ENCODE data around the gene ADI1. TPM values are rescaled to one million over a fixed set of nuclear protein-coding genes. Genes with fewer than 3 reads are reported as not detected.
"Not testable (repeated sequence)": the region's sequence is repeated elsewhere in the genome, so short reads cannot be mapped to it uniquely, and the experiment has no call there.

ADI1 gene
- total RNA-seq, 1 donor from 2014 or later = 297 TPM

DNA sequence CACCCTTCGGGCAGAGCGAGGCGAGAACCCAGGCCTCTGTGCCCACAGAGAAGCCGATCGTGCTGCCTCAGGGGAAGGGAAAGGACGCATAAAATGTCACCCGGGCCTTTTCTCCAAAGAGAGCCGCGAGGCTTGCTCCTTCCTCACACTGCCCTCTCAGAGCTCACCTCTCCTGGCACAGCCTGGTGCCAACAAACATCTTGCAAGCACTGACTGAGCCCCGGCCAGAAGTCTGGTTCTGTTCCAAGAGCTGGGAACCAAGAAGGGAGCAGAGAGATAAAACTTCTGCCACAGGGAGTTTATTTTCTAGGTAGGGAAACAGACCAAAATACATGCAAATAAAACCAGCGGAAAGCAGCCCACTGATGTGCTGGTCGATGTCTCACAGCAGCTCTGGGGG is 13.6 kb upstream of the ADI1 start:
- ATAC-seq = no peak
- DNase-seq (ENCODE audit: low spot score) = no peak

DNA sequence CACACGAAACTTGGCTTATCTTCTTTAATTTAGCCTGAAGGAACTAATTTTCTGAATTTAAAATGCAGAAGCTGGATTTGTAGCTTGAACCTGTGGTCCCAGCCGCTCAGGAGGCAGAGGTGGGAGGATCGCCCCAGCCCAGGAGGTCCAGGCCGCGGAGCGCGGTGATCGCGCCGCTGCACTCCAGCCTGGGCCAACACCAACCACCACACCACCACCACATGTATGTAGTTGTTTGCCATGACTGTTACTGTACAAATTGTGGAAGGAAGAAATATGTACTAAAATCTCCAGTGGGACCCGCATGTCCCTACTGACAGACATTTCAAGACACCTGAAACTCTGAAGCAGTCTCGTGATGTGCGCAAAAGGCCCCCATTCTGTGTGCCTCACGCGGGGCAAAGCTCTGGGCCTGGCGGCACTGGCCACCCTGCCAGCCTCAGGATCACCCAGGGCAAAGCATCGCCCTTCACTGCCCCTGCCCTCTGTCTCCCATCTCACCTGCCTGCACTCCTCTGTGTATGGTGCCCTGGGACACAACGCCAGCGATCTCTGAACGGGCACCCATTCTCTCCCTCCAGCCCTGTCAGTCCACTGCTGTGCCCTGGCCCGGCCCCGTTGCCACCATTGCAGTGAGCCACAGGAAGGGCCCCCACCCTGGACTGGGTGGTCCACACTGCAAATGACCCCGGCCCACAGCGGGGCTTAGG is 10.1 kb upstream of the ADI1 start:
- DNase-seq (ENCODE audit: low spot score) (peak; percentile 14), ATAC-seq (no peak)

DNA sequence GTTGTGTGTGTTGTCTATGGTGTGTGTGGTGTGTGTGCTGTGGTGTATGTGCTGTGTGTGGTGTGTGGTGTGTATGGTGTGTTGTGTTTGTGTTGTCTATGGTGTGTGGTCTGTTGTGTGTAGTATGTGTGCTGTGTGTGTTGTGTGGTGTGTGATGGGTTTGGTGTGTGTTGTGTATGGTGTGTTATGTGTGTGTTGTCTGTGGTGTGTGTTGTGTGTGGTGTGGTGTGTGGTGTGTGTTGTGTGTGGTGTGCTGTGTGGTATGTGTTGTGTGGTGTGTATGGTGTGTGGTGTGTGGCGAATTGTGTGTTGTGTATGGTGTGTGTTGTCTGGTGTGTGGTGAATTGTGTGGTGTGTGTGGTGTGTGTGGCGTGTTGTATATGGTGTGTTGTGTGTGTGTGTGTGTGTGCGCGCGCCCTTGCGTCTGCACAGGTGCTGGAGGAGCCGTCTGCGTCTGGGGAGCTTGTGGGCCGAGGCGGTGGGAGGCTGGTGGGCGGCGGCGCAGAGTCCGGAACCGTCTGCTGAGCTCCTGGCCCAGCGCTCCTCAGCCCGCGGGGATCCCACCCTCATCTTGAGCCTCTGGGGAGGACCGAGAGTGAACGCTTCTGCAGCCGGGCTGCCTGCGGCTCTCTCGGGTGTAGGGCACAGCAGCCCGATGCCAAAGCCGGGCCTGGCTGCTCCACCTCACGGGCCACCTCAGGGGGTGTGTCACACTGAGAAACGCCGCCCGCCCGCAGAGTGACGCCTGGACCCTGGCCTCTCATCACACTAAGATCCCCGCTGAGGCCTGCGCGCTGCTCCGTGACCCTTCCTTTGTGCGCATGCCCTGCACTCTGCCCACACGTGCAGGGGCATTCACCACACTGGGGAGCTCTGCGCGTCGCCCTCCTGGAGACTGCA is 8.8 kb upstream of the ADI1 start:
- ATAC-seq (no peak), DNase-seq (ENCODE audit: low spot score) (no peak)

DNA sequence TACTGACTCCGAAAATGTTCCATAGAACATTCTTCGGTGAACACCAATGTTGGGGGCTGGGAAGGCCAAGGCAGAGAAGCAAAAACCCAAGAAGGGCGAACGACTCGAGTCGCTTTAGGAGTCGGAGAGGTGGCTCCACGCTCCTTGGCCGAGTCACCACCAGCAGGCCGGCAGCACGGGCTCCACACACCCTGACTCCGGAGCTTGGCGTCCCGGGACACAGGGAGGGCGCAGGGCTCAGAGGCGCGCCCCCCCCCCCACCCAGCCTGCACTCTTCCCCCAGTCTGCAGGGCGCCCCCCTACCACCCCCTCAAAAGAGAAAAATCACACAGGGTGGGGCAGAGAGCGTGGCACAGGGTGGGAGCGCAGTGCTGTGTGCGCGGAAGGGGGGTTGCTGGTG is 7.5 kb upstream of the ADI1 start:
- ATAC-seq = no peak
- DNase-seq (ENCODE audit: low spot score) = no peak

DNA sequence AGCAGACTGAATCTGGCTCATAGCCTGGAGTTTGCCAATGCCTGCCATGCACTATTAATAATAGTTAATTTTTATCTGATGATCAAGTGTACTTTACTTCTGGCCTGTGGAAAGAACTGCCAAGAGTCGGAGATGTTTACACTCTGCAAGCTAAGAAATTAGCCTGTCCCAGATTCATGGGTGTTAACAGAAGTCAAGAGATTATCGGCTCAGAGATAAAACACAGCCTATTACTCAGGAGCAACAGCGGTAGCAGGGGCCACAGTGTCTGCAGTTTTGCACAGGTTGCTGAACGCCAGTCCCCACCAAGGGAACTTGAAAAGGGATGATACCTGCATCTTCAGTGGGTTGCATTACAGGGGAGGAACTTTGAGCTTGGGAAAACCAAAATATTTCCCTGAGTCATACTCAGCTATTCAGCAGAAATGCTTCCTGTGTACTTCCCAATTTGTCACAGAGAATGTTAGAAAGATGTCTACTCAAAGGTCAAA is 4.3 kb upstream of the ADI1 start:
- peak; percentile 43 for DNase-seq (ENCODE audit: low spot score)
- ATAC-seq = peak; percentile 0

DNA sequence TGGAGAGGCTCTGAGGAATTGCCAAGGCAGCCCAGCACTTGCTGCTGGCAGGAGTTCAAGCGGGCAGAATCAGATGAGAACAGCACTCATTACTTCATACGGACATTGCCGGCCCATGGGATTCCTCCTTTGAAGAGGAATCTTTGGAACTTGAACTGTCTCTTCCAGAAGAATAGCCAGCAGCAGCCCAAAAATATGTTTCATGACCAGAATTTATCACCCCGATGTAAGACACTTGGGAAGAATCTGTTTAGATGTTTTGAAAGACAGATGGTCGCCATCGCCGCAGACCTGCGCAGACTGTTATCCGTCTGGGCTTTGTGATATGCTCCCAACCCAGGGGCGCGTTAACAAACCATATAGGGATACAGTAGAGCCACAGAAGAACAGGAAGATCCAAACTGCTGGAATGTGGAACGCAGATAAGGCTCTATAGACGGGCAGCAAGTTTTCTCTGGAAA is 3.7 kb upstream of the ADI1 start:
- DNase-seq (ENCODE audit: low spot score) = no peak
- ATAC-seq = no peak

DNA sequence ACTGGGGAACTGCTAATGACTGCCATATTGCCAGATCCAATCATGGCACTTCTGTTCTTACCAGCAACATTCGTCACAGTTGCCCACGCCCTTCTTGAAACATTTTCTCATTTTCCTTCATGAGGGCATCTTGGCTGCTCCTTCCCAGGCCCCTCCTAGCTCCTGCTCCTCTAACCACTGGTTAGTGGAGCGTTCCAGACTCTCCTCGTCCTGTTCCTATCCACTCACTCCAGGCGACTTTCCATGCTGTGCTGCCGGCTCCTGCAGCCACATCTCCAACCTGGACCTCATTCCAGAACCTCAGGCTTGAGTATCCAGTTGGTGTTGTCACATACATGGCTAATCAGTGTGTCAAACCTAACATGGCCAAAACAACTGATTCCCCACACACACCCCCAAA is 1.3 kb upstream of the ADI1 start:
- ATAC-seq = no peak
- no peak for DNase-seq (ENCODE audit: low spot score)

DNA sequence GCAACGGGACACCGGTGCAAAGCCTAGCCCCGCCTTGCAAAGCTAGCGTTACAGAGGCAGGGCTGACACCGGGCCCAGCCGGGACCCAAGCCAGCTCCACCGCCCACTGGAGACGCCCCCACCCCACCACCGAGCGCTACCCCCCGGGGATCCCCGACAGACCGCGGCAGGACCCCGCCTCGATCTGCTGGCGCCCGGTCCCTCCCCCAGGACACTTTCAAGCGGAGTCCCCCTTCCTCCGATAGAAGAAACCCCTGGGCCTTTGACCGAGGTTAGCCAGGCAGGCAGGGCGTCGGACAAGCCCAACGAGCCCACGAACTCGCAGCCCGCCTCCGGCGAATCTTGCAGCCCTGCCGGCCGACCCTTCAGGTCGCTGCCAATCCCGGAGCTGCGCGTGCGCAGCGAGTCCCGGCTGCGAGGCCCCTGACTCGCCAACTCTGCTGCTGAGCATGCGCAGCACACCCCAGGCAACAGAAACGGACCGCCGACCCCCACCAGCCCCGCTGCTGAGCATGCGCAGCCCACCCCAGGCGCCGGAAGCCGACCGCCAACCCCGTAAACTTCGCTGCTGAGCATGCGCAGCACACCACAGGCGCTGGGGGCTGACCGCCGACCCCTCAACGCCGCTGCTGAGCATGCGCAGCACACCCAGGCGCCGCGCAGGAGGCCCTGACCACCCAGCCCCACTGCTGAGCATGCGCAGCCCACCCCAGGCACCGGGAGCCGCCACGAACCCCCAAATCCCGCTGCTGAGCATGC is 656 bp downstream of the ADI1 start:
- DNase-seq (ENCODE audit: low spot score) (peak; percentile 97), ATAC-seq (peak; percentile 73)

DNA sequence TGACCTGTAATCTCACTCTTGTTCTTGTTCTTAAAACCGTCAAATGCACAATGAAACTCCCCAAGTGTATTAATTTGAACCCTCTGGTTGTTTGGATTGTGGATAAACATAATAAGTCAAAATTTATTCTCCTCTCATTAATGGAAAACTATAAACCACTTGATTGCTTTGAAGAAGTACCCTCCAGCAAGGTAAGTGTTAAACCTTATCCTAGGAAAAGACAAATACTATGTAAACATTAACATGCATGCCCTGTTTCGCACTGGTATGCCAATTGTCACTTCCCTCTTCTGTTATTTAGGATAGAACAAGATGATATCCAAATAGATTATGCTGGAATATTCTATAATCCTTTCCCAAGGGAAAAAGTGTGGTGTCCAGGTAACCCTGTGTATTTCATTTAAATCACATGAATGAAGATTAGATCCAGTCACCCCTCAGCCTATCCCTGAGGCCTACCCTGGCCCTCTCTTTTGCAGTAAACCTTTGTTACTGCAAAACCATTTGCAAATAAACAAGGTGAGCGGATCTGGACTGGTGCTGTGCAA is 1.3 kb downstream of the ADI1 start:
- DNase-seq (ENCODE audit: low spot score) = no peak
- no peak for ATAC-seq

DNA sequence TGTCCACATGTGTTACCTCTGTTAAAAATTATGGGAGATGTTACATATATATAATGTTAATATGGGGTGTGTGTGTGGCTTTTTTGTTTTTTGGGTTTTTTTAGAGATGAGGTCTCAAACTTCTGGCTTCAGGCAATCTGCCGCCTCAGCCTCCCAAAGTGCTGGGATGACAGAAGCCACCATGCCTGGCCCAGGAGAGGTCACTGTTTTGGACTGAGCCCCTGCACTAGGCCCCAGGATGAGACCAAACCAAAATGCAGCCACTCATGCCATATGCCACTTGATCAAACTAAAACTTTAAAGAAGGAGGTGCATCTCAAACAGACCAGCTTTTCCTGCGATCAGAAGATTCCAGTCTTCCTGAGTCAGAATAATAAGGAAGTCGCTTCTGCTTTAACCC is 2.5 kb downstream of the ADI1 start:
- DNase-seq (ENCODE audit: low spot score) (peak; percentile 39), ATAC-seq (no peak)

DNA sequence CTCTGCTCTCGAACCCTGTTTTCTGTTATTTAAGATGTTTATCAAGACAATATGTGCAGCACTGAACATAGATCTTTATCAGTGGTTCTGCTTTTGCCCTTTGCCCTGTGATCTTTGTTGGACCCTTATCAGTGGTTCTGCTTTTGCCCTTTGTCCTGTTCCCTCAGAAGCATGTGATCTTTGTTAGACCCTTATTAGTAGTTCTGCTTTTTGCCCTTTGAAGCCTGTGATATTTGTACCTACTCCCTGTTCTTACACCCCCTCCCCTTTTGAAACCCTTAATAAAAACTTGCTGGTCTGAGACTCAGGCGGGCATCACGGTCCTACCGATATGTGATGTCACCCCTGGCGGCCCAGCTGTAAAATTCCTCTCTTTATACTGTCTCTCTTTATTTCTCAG is 3.9 kb downstream of the ADI1 start:
- not testable (repeated sequence) for ATAC-seq
- DNase-seq (ENCODE audit: low spot score) = peak; percentile 39

DNA sequence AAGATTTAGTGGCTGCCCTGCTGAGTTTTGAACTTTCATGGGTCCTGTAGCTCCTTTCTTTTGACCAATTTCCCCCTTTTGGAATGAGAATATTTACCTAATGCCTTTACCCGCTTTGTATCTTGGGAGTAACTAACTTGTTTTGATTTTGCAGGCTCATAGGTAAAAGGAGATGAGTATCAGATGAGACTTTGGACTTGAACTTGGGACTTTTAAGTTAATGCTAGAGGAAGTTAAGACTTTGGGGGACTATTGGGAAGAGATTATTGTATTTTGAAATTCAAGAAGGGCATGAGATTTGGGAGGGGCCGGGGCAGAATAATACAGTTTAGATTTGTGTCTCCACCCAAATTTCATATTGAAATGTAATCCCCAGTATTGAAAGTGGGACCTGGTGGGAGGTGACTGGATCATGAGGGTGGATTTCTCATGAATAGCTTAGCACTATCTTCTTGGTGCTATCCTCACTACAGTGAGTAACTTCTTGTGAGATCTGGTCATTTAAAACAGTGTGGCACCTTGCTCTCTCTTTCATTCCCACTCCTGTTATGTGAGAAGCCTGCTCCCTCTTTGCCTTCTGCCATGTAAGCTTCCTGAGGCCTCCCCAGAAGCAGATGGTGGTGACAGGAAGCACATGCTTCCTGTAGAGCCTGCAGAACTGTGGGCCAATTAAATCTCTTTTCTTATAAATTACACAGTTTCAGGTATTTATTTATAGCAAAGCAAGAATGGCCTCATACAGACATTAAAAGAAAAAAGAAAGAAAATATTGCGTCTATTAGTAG is 6.1 kb downstream of the ADI1 start:
- DNase-seq (ENCODE audit: low spot score) = peak; percentile 8
- no peak for ATAC-seq

DNA sequence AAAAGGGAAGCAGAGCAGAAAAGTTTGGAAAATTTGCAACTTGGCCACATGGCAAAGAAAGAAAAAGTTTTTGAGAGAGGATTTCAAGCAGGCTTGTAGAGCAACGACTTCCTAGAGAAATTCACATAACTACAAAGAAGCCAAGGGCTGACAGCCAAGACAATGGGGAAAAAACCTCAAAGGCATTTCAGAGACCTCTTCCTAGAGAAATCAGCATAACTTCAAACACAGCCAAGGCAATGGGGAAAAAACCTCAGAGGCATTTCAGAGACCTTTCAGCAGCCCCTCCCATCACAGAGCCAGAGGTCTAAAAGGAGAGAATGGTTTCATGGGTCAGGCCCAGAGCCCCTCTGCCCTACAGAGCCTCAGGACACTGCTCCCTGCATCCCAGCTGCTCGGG is 7.2 kb downstream of the ADI1 start:
- no peak for DNase-seq (ENCODE audit: low spot score)

DNA sequence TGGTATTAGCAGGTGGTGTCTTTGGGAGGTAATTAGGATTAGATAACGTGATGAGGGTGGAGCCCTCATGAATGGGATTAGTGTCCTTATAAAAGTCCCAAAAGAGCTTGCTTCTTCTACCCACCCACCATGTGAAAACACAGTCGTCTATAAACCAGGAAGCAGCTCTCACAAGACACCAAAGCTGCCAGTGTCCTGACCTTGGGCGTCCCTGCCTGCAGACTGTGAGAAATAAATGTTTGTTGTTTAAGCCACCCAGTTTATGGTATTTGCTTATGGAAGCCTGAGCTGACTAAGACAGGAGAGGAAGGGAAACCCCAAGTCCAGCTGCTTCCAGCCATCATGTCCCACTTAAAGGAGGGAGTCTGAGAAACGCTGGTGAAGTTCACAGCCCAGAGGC is 13.6 kb downstream of the ADI1 start:
- DNase-seq (ENCODE audit: low spot score) (peak; percentile 14), ATAC-seq (no peak)

More for the DNA sequence above, 7.2 kb downstream of the ADI1 start:
- no peak for ATAC-seq

DNA sequence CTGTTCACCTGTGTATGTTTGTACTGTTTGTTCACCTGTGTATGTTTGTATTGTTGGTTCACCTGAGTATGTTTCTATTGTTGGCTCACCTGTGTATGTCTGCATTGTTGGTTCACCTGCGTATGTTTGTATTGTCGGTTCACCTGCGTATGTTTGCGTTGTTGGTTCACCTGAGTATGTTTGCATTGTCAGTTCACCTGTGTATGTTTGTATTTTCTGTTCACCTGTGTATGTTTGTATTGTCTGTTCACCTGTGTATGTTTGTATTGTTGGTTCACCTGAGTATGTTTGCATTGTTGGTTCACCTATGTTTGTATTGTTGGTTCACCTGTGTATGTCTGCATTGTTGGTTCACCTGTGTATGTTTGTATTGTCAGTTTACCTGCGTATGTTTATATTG is 14.6 kb downstream of the ADI1 start:
- ATAC-seq (no peak), DNase-seq (ENCODE audit: low spot score) (no peak)

DNA sequence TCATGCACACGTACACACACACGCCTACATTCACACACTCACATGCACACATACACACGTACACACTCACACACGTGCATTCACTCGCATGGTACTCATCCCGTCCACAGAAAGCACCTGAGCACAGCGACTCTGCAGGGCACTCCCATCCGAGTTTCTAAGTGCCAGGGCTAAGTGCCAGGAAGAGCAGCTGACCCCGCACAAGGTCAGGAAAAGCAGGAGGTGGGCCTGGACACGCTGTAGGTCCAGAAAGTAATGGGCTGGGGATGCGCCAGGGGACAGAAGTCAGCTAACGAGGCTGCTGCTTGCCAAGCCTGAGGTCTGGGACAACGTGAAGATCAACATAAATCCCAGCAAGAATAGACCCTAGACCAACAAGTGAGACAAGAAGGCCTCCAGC is 15.8 kb downstream of the ADI1 start:
- DNase-seq (ENCODE audit: low spot score) = no peak
- peak; percentile 48 for ATAC-seq

DNA sequence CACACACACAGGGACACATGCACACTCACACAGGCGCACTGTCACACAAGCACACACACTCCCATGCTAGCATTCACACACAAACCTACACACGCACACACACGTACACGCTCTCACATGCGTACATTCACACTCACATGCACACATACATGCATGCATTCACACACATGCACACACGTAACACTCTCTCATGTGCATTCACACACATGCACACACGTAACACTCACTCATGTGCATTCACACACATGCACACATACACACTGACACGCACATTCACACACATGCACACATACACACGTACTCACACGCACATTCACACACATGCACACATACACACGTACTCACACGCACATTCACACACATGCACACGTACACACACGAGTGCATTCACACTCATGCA is 16.3 kb downstream of the ADI1 start:
- ATAC-seq = no peak
- no peak for DNase-seq (ENCODE audit: low spot score)

DNA sequence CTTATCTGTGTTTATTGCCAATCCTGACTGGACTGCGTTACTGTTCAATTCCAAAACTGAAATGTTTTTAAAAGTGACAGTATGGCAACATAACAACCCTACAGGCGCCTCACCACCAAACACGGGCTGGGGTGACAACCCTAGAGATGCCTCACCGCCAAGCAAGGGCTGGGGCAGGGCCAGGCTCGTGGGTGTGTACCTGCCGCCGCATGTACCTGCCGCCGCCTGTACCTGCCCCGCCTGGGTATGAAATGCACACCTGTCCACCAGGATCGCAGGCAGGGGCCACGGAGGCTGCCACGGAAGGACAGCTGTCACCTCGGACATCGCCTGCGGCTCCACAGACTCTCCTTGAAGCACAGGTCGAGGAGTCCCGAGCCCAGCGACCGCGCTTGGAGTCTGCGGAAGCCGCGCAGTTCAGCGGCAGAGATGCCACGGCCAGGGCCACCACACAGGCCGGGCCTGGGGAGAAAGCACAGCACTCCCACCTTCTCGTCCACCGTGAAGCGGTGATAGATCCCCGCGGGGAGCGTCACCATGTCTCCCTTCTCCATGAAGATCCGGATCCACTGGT is 18.9 kb downstream of the ADI1 start:
- peak; percentile 31 for ATAC-seq
- DNase-seq (ENCODE audit: low spot score) = peak; percentile 45

DNA sequence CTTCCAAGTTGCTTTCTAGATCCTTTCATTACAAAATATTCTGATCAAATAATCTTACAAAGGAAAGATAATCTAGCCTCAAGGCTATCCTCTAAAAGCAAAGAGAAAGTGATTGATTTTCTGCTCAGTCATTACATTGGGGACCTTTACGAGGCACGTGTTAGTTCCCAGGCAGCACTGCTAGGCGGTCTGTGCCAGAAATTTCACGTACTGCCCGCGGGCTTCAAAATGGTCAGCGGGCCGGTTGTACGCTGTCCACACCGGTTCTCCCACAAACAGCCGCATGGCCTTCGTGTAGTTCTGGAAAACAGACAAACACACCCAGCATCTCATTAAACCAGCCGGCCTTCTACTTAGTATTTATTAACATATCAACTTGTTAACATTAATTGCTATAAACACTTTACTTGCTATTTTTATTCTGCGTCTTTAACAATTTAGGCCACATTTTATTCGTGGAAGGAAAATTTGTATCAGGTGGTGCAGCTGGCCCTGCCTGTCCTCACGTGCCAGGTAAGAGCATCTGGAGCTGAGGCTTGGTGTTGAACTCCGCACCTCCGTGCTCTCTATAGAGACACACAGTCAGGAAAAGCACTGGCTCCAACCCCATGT is 20.4 kb downstream of the ADI1 start:
- no peak for ATAC-seq

More for the DNA sequence above, 20.4 kb downstream of the ADI1 start:
- peak; percentile 32 for DNase-seq (ENCODE audit: low spot score)

Measured in left lobe of liver (tissue), 2 donors.